Keratinocyte (primary cell): ENCODE data around the gene RGS9BP. TPM values are rescaled to one million over a fixed set of nuclear protein-coding genes. Genes with fewer than 3 reads are reported as not detected.

Source experiments
- DNase-seq: peaks from one replicate; pipeline ENCODE4 v3.0.0-alpha.2; 2011; ENCODE audit warnings: low read depth, missing footprints, low spot score
- FAIRE-seq: peaks from 2 replicates; lab custom pipeline; 2011; peaks lifted over from hg19 to GRCh38; lab: Jason Lieb, UNC
- H2AFZ ChIP-seq: 2 replicates; pipeline ENCODE4 v1.6.0; 2012; ENCODE audit warnings: low read length, control low read depth, inconsistent platforms; ENCODE audit not compliant: control insufficient read depth
- H3K27ac ChIP-seq: 2 replicates; pipeline ENCODE4 v1.5.1; 2011; ENCODE audit warnings: low read length; ENCODE audit not compliant: control insufficient read depth, insufficient read depth
- H3K27me3 ChIP-seq: 3 replicates; pipeline ENCODE4 v1.6.0; 2011; ENCODE audit warnings: low read length; ENCODE audit not compliant: control insufficient read depth, insufficient read depth; ENCODE audit errors: extremely low read depth
- H3K36me3 ChIP-seq, 2 experiments: 2 replicates in 1 of 2; 3 replicates in 1 of 2; pipeline ENCODE4 v1.5.1; 2011; ENCODE audit warnings: low read length in 2 of 2, mild to moderate bottlenecking in 1 of 2; ENCODE audit not compliant: control insufficient read depth in 2 of 2, insufficient read depth in 2 of 2; ENCODE audit errors: extremely low read depth in 1 of 2
- H3K4me1 ChIP-seq: 3 replicates; pipeline ENCODE4 v1.5.1; 2011; ENCODE audit warnings: low read length; ENCODE audit not compliant: control insufficient read depth, insufficient read depth; ENCODE audit errors: extremely low read depth
- H3K4me2 ChIP-seq: 3 replicates; pipeline ENCODE4 v1.6.0; 2011; ENCODE audit warnings: low read depth, low read length; ENCODE audit not compliant: control insufficient read depth, insufficient read depth; ENCODE audit errors: extremely low read depth
- H3K4me3 ChIP-seq, 3 experiments: fragments of 200-600 bp in 1 of 3; sonication (generic) in 1 of 3; 2 replicates in 2 of 3; 3 replicates in 1 of 3; pipeline ENCODE4 v1.5.1; 2011 to 2016; ENCODE audit warnings: low read length in 3 of 3, mild to moderate bottlenecking in 3 of 3, control low read depth in 2 of 3, inconsistent platforms in 1 of 3, low read depth in 1 of 3, mixed read lengths in 1 of 3, mixed run types in 1 of 3, moderate library complexity in 1 of 3; ENCODE audit not compliant: control insufficient read depth in 2 of 3, insufficient read depth in 2 of 3; ENCODE audit errors: extremely low read depth in 1 of 3
- H3K79me2 ChIP-seq: 2 replicates; pipeline ENCODE4 v1.6.0; 2012; ENCODE audit warnings: low read length; ENCODE audit not compliant: control insufficient read depth, insufficient read depth
- H3K9ac ChIP-seq: 3 replicates; pipeline ENCODE4 v1.6.0; 2011; ENCODE audit warnings: low read length; ENCODE audit not compliant: control insufficient read depth, insufficient read depth; ENCODE audit errors: extremely low read depth
- H3K9me1 ChIP-seq: 3 replicates; pipeline ENCODE4 v1.6.0; 2011; ENCODE audit warnings: low read length; ENCODE audit not compliant: control insufficient read depth, insufficient read depth; ENCODE audit errors: extremely low read depth
- H3K9me3 ChIP-seq: 2 replicates; pipeline ENCODE4 v1.5.1; 2012; ENCODE audit warnings: low read depth, low read length; ENCODE audit not compliant: control insufficient read depth
- H4K20me1 ChIP-seq: 3 replicates; pipeline ENCODE4 v1.6.0; 2011; ENCODE audit warnings: low read length; ENCODE audit not compliant: control insufficient read depth, insufficient read depth; ENCODE audit errors: extremely low read depth
- EZH2 ChIP-seq: IDR thresholded peaks from one replicate; pipeline ENCODE4 v1.6.1; 2012; ENCODE audit warnings: inconsistent platforms, mild to moderate bottlenecking, low read length, moderate library complexity
- dilution Hi-C: fragments of 300-500 bp; cut with MboI; formaldehyde crosslinking; loops from one replicate; pipeline ENCODE4 v1.7.0; 2020; ENCODE audit warnings: low sequenced_read_pairs; ENCODE audit not compliant: extremely low pct_ligation_motif_present
- polyA plus RNA-seq, 5 experiments: library from polyadenylated mRNA; depleted of rRNA in 3 of 5; stranded (reverse) in 3 of 5; stranded (forward) in 1 of 5; unstranded in 1 of 5; fragments of >200 nt; gene quantifications; 1 replicate in 1 of 5; 2 replicates in 3 of 5; 3 replicates in 1 of 5; pipeline versions ENCODE4 v1.2.1 to v1.2.3, GENCODE V29; 2011 to 2012; ENCODE audit warnings: missing spikeins in 2 of 5, low read depth in 1 of 5, low replicate concordance in 1 of 5
- TF ChIP-seq, protein P1 (sequence below), 3 experiments: IDR thresholded peaks in 1 of 3; conservative IDR thresholded peaks in 1 of 3; optimal IDR thresholded peaks in 1 of 3; 2 replicates in 2 of 3; 3 replicates in 1 of 3; pipeline versions ENCODE3 to v1.5.1; 2011; ENCODE audit warnings: low read length in 3 of 3, mild to moderate bottlenecking in 3 of 3, moderate library complexity in 2 of 3, control low read depth in 1 of 3, inconsistent platforms in 1 of 3; ENCODE audit not compliant: insufficient read depth in 2 of 3; ENCODE audit errors: extremely low read depth in 1 of 3

Gene RGS9BP
- polyA plus RNA-seq, 1 donor (not counting 4 experiments of a cell fraction or from before 2014, with no cell fraction given): 0.01 TPM

DNA sequence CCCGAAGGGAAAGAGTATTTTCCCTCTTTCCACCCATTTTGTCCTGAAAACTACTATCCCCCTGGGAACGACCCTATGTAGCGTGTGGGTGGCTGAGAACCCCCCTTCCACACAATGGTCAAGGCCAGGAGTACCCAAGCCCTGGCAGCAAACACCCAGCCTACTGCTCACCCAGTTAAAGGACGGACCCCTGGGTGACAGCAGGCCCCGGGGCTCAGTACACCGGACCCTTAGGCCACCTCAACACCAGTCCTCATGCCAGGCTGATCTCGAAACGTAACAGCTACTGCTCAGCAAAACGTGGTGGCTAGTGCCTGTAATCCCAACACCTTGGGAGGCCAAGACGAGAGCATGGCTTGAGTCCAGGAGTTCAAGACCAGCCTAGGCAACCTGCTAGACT is 2.1 kb upstream of the RGS9BP start:
- peaks cover 64% of the 10 kb centered on the region for H3K79me2 ChIP-seq
- DNase-seq: no peak
- H3K9ac ChIP-seq: peak overlapping the region; percentile 83
- dilution Hi-C loops: no loop called here
- peak overlapping the region; percentile 82 for H3K4me2 ChIP-seq
- H3K27me3 ChIP-seq: peaks cover 23% of the 10 kb centered on the region
- no peak overlapping the region for H2AFZ ChIP-seq
- no peak overlapping the region for H3K27ac ChIP-seq
- peak overlapping the region in 2 of 3 experiments; percentile 80 to 85 for H3K4me3 ChIP-seq
- no peaks in the 10 kb centered on the region for H3K9me3 ChIP-seq
- H3K4me1 ChIP-seq: peaks cover 7% of the 10 kb centered on the region
- no peak for TF ChIP-seq EZH2
- TF ChIP-seq, protein P1, sequence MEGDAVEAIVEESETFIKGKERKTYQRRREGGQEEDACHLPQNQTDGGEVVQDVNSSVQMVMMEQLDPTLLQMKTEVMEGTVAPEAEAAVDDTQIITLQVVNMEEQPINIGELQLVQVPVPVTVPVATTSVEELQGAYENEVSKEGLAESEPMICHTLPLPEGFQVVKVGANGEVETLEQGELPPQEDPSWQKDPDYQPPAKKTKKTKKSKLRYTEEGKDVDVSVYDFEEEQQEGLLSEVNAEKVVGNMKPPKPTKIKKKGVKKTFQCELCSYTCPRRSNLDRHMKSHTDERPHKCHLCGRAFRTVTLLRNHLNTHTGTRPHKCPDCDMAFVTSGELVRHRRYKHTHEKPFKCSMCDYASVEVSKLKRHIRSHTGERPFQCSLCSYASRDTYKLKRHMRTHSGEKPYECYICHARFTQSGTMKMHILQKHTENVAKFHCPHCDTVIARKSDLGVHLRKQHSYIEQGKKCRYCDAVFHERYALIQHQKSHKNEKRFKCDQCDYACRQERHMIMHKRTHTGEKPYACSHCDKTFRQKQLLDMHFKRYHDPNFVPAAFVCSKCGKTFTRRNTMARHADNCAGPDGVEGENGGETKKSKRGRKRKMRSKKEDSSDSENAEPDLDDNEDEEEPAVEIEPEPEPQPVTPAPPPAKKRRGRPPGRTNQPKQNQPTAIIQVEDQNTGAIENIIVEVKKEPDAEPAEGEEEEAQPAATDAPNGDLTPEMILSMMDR (optimal IDR thresholded peaks at IDR 0.05 in 1 of 3, IDR thresholded peaks at IDR 0.05 in 1 of 3, conservative IDR thresholded peaks at IDR 0.05 in 1 of 3; ENCODE audit: extremely low read depth in 1 of 3, insufficient read depth in 2 of 3, low read length in 3 of 3): no peak
- no peak for FAIRE-seq
- H4K20me1 ChIP-seq: peaks cover 14% of the 10 kb centered on the region
- peaks cover 4% of the 10 kb centered on the region for H3K9me1 ChIP-seq
- peaks cover 0 to 6% of the 10 kb centered on the region in 2 experiments for H3K36me3 ChIP-seq

DNA sequence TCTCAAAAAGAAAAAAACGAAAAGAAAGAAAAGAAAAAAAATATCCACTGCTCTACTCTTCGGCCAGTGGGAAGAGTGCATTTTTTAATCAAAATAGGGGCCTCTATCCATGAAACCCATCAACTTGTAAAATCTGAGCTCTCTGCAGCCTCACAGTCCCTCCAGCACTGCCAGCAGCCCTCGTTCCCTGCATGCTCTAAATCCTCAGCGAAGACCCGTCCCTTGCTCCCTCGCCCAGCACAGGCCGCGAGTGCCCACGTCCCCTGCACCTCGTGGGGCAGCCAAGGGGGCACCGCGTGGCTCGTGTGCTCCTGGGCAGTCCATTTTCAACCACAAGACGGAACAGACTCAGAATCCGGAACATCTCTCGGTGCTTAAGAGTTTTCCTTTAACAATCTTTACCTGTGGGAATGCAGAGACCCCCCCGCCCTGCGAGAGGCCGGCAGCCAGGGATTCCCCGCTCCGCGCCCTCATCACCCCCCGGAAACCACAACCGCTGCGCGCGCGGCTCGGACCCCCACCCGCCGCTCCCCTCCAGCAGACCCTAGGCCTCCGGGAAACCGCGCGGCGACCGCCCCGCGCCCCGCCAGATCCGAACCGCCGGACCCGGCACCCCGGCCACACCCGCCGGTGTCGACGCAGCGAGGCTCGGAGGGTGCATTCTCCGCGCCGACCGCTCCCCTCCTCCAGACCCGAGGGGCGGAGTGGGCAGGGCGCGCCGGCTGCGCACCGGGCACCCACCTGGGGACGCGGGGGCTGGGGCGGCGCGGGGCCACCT is 1.3 kb upstream of the RGS9BP start:
- H3K9me3 ChIP-seq: no peaks in the 10 kb centered on the region
- dilution Hi-C loops: no loop called here
- H2AFZ ChIP-seq: peak overlapping the region; percentile 20
- H3K27ac ChIP-seq: peak overlapping the region; percentile 63
- H3K9me1 ChIP-seq: peaks cover 4% of the 10 kb centered on the region
- FAIRE-seq (no peak), DNase-seq (no peak)
- peaks cover 56% of the 10 kb centered on the region for H3K79me2 ChIP-seq
- peaks cover 0 to 6% of the 10 kb centered on the region in 2 experiments for H3K36me3 ChIP-seq
- H3K9ac ChIP-seq: peak overlapping the region; percentile 83
- peaks cover 12% of the 10 kb centered on the region for H4K20me1 ChIP-seq
- no peak for TF ChIP-seq EZH2
- TF ChIP-seq, protein P1 (optimal IDR thresholded peaks at IDR 0.05 in 1 of 3, IDR thresholded peaks at IDR 0.05 in 1 of 3, conservative IDR thresholded peaks at IDR 0.05 in 1 of 3; ENCODE audit: extremely low read depth in 1 of 3, insufficient read depth in 2 of 3, low read length in 3 of 3): no peak
- peak overlapping the region; percentile 82 for H3K4me2 ChIP-seq
- H3K27me3 ChIP-seq: peaks cover 23% of the 10 kb centered on the region
- peak overlapping the region; percentile 80 to 85 (median 84) for H3K4me3 ChIP-seq
- H3K4me1 ChIP-seq: peaks cover 7% of the 10 kb centered on the region
